GM21515 (cell line): ENCODE measurements around the gene KCNQ2.

ENCODE experiments used
- ATAC-seq: cut with Tn5 transposase; IDR thresholded peaks from one replicate; pipeline ENCODE4 v1.9.1; 2021; ENCODE audit not compliant: unreplicated experiment

Gene KCNQ2

DNA sequence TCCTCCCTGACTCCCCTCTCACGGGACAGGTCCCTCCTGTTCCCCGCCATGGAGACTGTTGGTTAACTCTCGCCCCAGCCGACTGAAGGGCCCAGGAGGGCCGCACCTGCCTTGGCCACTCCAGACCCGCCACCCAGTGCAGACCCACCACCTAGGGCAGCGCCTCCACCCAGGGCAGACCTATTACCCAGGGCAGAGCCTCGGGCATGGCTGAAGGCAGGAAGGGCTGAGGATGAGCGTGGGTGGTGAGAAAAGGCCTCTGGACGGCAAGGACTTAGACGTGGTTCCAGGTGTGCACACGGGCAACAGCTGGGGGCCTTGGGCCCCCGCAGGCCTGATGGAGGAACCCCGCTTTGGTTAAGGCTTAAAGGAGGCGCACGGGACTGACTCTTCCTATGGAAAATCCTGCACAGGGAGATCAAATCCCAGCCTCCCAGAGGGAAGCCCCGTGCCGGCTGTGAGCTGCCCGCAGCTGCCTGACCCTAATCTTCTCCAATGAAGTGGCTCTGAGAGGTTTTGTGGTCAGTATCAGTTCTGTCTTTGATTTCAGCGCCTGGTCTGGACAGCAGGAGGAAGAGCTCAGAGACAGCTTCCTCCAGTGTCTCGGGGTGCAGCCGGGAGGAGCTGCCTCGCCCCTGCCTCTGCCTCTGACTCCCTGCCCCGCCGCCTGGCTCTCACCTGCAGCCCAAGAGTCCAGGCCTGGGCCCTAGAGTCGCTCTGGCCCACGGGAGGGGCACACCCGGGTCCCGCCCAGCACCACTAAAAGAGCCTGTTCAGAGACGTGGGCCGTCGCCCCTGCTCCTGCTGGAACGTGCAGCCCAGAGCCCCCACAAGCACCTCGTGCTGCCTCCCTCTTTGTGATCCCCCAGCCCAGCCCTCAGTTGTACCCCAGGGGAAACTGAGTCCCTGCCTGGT, 99.2 kb downstream of the KCNQ2 start:
- ATAC-seq, result no peak

DNA sequence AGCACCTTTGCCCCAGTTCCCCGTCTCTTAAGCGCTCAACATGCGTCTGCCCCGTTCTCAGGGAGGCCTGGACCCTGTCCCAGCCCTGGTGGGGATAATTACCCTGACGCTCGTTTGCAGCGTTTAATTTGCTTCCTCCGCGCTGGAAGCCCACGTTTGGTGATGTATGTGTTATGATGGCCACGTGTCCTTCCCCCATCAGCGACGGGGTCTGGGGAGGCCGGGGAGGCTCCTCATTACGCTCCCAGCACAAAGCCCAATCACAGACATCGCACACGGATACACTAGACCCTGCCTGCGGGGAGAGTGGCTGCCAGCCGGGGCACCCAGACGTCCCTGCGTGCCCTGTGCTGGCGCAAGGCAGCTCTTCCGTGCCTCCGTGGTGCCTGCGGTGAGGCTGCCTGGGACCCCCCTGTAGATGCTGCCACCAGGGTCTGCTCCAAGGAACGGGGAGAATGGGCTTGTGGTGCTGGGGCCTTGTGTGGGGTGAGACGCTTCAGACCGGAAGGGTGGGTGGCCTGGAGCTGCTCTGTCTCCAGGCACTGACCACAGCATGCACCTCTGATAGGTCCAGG, 101.1 kb downstream of the KCNQ2 start:
- no peak for ATAC-seq

DNA sequence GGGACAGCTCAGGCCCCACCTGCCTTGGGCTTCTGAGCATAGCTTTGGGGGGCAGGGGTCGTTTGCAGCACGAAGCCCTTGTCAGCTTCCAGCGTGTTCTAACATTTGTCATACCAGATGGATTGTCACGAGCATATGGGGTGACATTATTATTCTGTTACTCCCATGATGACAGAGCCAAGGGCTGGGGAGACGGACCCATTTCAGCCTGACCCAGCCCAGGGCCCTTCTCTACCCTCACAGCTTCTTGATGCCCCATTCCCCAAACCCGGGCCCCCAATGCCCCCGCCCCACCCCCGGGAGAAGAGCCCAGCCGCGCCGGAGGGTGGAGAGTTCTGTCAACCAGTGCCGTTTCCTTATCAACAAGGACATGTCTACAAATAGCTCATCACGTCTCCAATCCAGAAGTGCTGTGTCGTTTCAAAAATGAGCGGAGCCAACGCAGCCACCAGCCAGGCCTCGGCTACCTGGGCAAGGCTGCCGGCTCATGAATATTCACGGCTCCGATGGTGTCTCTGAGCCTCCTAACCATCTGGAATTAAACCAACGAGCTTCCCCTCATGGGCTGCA, 101.8 kb downstream of the KCNQ2 start:
- no peak for ATAC-seq

DNA sequence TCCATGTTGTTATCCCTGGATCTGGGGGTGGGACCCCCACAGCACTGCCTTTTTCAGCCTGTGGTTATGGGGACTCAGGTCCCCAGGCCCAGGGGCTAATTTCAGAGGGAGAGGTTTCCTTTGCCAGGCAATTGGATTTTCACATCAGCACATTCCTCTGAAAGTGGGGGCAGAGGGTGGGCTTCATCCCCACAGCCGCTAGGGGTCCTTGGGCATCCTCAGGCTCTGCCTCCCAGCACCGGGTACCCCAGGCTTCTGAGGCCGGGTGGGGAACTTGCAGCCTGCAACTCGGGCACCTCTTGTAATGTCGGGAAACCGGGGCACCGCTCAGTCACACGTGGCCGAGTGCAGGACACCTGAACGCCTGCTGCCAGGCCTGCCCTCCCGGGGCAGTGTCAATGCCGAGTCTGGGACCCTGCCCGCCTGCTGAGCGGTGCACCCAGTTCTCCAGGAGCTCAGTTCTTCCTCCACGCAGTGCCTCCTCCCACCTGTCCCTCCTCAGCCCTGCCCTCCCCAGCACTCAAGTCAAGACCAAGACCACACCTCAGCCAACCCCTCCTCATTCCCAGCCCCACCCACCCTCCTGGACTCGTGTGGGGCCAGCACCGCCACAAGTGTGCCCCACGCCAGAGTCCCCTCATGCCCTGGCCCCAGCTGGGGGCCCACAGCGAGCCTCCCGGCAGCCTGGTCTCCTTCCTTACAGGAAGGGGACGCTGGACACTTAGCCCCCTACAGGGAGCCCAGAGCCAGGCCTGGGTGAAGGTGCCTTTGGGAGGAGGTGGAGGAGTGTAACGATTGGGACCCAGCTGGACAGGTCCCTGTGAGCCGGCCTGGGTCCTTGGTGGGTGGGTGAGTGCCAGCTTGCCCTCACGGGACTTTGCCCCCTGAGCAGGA, 102.5 kb downstream of the KCNQ2 start:
- ATAC-seq, result no peak

DNA sequence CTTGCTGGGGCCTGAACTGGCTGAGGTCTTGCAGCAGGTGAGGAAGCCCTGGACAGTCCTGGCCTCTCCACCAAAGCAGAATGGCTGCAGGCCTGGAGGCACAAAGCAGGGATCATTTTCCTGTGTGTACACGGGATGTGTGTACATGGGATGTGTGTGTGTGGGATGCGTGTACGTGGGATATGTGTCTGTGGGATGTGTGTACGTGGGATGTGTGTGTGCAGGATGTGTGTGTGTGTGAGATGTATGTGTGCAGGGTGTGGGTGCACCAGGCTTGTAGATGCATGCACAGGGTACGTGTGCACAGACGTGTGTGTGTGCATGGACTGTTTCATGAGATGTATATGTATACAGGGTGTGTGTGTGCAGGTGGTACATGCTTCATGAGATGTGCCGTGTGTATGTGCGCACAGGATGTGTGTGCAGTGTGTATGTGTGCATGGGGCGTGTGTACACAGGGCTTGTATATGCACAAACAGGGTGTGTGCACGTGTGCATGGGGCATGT, 103.4 kb downstream of the KCNQ2 start:
- no peak for ATAC-seq

DNA sequence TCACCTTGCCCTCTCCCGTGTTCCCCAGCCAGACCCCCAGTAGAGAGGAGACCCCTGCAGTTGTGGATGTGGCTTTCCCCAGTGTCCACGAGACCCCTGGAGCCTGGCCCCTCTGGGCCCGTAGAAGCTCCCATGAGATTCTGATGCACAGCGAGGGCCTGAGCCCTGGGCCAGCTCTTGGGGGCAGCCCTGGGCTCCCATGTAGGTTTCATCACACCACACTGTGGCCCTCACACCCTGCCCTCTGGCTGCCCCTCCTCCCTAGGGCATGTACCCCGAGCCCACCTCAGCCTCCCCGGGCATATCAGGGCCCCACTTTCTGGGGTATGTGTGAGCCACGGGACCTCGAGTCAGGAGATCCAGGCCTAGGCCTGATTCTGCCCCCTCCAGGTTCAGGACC, 104.3 kb downstream of the KCNQ2 start:
- ATAC-seq, result no peak

DNA sequence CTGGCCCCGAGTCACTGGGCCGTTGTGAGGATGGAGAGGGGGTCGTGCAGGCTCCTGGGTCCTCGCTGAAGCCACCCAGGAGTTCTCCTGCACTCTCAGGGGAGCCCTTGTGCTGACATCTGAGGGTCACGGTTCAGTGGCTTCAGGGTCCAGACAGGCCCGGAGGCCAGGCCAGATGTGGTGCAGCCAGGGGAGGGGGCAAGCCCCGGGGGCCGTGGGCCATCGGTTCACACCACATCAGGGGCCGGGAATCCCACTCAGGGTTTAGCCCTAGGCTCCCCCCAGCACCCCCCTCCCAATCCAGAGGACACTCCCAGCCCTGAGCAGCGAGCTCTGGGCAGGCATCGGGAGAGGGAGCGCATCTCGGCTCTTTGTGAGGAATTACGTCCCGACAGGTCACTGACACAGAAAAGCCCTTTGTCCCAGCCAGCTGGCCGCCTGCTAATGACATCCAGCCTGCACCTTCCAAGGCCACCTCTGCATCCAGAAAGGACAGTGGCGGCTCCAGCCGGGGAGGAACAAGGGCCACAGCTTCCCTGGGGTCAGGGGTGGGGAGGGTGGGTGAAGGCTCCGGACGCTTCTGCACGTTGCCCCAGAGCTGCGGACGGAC, 104.9 kb downstream of the KCNQ2 start:
- no peak for ATAC-seq

DNA sequence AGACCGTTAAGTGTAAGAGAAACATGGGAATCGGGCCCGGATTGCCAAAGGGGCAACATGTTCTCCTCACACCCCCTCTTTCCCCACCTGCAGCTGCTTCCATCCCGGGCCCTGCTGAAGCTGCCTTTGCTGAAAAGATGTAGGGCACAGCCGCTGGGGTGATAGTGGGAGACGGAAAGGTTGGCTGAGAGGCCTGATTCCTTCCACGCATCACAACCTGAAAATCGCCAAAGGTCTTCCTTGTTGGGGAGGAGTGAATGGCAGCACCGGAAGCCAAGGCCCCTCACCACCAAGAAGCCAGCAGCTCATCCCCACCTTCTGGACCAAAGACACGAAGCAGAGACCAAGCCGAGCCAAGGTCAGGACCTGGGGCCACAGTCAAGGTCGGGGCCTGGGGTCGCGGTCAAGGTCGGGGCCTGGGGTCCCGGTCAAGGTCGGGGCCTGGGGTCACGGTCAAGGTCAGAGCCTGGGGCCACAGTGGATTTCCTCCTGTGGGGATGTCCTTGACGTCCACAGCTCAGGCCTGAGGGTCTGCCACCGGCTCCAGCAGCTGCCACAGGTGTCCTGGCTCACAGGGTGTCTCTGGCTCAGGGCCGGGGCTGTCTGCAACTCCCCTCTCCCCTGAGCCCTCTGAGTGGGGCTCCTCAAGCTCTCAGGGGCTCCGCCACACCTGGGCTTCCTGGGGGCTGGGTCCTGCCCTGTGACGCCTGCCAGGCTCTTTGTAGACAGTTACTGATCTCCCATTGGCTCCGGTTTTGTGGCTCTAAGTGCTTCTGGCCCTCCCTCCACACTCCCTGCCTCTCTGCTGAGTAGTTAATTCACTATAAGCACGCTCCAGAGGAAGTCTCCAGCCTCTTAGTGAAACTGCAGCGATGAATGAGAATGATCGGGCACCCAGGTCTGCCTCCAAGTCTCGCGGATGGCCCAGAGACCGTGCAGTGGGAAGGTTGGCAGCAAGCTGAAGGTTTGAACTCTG, 105.8 kb downstream of the KCNQ2 start:
- no peak for ATAC-seq

DNA sequence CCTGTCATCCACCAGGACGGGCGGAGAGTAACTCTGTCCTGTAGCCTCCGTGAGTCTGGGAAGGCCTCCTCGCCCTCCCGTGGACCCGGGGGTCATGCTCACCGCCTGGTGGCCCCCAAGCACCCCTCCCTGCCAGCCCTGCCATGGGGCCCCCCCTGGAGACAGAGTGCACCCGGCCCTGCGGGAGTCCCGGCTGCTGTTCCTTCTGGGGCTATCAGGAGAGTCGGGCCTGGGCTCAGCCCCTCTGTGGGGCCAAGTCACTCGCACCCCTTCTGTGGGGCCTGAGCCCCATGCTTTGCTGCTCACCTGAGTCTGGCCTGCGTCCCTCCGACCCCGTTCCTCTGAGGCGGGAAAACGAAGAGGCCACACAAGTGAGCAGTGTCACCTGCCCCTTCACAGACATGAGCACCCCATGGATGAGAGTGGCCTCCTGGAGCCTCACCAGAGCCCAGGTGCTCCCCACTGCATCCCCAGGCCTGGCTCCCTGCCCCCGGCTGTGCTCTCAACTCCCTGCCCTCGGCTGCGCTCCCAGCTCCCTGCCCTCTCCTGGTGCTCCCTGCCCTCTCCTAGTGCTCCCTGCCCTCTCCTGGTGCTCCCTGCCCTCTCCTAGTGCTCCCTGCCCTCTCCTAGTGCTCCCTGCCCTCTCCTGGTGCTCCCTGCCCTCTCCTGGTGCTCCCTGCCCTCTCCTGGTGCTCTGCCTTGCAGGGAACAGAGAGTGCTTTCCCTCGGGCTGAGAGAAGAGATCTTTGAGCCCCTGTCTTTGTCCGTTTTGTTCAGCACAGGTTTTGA, 106.7 kb downstream of the KCNQ2 start:
- ATAC-seq, result no peak

DNA sequence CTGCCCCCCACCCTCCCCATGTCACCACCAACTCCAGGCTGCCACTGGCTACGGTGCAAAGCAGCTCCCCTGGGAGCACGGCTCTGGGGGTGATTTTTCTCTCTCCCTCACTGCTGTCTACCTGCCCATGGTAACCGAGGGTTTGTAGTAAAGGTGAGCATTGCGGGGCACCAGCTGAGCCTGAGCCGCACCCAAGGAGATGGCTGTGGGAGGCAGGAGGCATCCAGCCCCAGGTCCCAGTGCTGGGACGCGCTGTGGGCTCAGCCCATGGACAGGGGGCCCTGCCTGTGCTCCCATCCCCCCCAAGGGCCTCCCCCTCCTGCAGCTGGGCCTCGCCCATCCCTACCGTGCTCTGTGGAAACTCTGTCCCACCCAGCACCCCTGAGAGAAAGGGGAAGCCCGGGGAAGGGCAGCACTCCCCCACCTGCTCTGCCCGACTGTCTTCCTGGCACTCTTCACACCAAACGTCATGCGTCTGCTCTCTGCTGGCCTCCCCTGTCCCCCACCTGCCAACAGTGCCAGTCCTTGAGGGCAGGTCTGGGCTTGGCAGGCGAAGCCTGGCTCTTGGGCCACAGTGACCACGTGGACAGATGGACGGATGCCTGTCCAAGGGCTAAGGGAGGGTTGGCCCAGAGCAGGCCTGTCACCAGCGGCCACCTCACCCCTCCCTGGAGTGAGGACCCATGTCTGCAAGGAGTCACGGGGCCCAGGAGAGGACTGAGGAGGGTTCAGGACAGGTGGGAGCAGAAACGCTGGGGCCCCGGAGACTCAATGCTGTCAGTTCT, 107.5 kb downstream of the KCNQ2 start:
- no peak for ATAC-seq

DNA sequence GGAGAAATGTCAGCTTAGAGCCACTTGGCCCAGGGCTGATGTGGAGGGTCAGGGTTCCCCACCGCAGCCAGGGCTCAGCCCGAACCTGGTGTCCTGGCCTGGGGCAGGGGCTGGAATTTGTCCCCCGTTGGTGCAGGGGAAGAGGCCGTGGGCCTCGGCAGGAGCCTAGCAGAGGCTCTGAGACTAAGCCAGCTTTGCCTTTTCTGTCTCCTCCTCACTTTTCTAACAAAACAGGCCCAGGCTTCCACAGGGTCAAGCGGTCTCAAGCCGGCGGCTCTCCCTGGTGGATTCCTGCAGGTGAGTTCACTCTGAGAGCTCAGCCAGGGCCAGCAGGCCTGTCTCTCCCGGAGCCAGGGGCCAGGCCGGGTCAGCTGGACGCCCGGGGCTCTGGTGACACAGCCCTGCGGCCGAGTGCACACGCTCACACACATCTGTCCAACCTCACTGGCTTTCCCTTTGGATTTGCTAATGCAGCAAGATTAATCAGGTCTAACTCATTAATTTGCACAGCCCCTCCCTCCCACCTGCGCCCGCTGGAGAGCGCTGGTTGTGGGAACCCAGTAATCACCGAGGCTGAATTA, 108.4 kb downstream of the KCNQ2 start:
- ATAC-seq, result no peak

DNA sequence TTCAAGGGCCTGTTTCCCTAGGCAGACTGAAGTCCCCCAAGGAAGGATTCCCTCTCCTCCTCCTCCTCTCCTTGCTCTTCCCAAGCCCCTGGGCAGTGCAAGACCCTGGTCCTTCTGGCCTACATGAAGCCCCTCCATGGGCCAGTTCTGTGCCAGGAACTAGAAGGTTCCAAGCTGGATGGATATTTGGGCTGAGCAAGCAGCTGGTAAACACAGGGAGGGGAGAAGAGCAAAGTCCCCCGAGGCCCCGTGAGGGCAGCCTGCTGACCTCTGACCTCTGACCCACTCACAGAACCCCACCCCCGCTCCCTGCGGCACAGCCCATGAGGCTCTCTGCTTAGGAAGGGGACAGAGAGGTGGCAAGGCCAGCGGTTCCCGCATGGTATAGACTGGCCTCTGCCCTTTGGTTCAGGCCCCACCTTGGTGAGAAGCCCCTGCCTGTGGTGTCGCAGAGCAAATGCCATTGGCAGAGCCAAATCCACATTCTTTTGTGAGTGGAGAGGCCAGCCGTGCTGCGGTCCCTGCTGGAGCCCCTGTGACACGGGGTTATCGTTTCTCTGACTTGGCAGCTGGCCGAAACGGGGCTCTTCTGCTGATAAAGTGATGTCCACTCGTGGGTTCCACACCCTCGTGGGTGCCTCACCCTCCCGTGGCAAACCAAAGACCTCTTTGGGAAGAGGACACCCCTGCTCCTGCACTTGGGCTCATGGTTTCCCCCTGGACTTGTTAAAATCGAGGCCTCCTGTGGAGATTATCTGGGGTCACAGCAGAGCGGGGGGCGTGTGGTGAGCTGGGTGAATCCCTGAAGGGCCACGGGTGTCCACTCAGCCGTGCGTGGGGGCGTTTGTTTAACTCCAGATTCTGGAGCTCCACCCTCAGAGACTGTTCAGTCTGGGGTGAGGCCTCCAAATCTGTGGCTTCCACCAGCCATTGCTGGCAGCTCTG, 109.2 kb downstream of the KCNQ2 start:
- no peak for ATAC-seq

DNA sequence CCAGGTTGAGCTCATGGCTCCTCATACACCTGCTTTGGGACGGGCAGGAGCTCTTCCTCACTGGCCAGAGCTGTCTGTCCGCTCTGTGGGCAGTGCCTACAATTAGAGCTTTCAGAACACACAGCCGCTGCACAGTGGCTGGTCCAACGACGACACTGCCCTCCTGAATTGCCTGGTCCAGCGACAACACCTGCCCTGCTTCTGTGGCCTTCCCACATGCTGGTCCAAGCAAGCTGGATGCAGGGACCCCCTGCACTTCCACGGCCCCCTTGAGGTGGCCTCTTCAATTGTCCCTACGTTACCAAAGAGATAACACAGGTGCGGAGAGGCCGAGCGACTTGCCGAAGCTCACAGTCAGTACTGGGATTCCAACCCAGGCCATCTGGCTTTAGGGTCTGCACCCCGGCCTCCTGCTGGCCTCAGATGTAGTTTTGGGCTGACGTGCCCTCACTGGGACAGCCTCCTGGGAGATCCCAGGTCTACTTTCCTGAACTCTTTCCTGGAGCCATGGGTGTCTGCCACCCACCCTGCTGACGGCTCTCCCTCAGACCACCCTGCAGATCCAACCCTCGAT, 109.9 kb downstream of the KCNQ2 start:
- ATAC-seq, result no peak

DNA sequence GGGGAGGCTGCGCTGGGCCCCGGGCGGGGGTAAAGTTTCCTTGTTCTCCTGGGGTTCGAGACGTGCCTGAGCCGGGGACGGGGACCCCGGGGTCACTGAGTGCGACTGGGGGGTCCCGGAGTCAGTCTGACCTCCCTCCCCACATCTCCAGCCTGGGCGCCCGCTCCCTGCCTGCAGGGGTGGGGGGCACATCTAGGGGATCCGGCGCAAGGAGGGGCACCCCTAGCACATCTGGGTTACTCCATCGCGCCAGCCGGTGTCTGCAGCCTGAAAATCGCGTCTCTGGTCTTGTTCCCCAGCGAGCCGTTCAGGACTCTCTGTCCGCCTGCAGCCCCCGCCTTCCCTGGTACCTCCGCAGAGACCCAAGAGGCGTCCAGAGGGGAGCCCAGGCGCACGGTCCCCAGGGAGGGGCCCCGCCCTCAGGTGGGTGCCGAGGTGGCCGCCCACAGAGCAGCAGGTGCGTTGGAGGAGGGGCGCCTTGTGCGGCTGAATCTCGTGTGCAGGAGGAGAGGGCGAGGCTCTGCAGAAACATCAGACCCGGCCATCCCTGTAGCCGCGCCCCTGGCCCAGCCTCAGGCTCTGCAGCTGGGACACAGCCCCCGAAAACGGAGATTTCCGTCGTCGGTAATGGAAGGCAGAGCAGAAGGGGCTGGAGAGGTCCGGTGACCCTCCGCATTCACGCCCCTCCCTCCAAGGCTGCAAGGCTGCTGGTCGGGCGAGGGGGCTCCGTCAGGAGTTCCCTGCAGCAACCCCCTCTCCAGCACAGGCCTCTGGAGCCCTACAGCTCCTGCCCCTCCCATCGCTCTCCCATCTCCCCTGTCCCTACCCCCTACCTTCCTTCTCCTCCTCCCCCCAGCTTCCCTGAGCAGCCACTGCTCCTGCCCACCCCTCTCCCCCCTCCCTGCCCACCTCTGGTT, 110.7 kb downstream of the KCNQ2 start:
- no peak for ATAC-seq
